Erythroblast (primary cell): ENCODE data around the gene SLC35A3.

Experiments
- GATA1 ChIP-seq: IDR thresholded peaks from 2 replicates; pipeline ENCODE4 v1.6.1; 2011; ENCODE audit warnings: low read depth, mild to moderate bottlenecking, control low read depth, low read length, moderate library complexity
- POLR2A ChIP-seq: IDR thresholded peaks from 2 replicates; pipeline ENCODE4 v1.6.1; 2011; ENCODE audit warnings: mild to moderate bottlenecking, low read length

- TF ChIP-seq POLR2A = no peak
- no peak for TF ChIP-seq GATA1
Observed at GRCh38 chr1:100037656-100037926, 67.8 kb downstream of the SLC35A3 start.
